HG03025 (cell line): ENCODE data around the gene CCDC80.
A peak's percentile ranks its signal among the peaks of the same experiment; 100 is the strongest.

Experiments
- ATAC-seq: cut with Tn5 transposase; IDR thresholded peaks from one replicate; pipeline ENCODE4 v1.9.1; 2021; ENCODE audit warnings: mild to moderate bottlenecking, moderate library complexity; ENCODE audit not compliant: unreplicated experiment, low FRiP score

CCDC80 gene

DNA sequence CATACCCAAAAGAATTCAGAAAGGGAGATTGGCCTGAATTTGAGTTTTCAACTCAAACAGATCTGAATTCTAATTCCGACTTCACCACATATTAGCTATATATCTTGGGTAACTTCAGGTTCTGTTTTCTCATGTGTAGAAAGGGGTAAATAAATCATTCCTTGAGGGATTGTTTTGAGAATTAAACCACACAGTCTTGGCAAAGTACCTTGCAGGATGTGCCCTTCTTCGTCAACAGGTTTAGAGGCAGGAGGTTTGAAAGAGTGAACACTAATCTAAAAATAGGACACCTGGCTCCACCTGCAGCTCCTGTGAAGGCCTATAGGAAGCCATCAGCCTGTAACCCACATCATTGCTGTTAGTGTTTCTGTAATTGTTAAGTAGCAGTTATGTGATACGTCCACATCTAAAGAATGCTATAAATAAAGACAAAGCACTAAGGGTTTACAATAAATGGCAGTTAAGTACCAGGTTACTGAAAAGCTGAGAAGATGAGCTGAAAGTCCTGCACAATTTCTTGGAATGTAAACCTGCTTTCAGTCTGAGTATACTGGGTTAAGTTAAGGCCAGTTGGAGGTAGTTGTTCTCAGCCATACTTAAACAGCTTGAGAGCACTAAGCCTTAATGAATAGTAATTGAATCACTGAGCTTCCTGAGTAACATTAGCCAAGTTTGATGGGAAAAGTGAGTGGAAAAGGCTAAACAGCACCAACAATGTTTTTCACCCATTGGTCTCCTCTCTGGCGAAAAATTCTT is 6.0 kb downstream of the CCDC80 start:
- ATAC-seq, result no peak

GRCh38 chr3:112633757-112634156 is 7.2 kb downstream of the CCDC80 start:
- no peak for ATAC-seq

DNA sequence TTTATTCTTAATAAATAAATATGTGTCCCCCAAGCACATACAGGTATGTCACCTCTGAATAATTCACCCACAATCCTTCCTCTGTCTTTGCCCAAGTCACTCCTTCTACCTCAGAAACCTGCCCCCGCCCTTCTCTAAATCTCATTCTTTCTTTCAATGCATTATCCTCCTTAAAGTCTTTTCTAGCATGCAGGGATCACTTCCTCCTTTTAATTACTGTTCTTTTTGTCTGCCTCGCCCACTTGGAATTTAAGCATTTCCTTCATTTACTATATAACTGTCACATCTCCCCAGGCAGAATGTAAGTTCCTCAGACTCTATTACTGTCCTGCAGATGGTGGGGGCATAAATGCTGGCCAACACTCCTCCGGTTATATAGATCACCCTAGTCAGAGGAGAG is 7.8 kb downstream of the CCDC80 start:
- no peak for ATAC-seq

DNA sequence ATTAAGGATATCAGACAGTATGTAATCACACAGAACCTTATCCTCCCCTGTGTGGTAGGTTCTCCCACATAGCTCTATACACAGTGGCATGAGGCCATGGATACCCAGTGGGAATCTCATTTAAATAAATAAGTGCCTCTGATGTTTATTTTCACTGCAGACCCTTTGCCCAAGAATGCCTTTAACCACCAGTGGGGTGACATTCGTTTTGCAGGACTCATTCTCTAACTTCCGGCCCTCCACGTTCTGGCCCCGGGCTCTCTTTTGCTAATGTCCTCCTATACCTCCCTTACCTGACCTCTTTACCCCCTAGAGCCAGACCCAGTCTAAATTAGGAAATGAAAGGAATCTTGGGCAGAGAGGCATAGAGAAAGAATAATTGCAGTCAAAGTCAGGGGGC is 8.3 kb downstream of the CCDC80 start:
- no peak for ATAC-seq

DNA sequence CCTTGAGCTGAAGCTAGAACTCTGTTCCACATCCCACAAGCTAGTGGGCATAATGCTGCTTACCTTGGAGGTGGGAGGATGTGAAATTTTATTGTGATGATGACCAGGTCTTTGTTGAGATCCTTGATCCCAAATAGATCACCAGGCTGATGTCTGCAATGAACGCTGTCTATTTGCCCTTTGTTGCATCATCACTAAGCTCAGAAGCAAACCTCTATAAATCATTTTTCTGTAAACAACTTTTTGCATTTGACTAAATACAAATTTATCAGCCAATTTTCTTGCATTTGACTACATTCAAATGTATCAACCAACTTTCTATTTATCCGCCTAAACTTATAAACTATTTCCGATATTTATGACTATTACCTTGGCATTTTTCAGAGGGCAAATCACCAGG is 9.7 kb downstream of the CCDC80 start:
- no peak for ATAC-seq

DNA sequence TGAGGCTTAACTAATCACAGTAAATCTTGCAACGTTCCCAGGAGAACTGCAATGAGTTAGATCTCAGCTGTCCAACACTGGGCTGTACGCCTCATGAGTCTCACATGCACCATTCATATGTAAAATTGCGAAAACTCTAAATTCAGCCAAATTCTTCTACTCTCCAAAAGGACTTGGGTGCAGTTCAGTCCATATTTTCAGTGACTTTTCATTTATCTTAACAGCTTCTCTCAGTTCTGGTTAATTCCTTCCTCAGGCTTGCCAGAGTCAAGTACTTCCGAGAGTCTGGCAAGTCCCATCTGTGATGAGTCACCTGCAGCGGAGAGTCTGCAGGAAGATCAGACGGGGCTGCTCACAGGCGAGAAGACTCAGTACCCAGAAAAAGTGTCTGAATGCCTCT is 11.5 kb downstream of the CCDC80 start:
- ATAC-seq, result no peak

DNA sequence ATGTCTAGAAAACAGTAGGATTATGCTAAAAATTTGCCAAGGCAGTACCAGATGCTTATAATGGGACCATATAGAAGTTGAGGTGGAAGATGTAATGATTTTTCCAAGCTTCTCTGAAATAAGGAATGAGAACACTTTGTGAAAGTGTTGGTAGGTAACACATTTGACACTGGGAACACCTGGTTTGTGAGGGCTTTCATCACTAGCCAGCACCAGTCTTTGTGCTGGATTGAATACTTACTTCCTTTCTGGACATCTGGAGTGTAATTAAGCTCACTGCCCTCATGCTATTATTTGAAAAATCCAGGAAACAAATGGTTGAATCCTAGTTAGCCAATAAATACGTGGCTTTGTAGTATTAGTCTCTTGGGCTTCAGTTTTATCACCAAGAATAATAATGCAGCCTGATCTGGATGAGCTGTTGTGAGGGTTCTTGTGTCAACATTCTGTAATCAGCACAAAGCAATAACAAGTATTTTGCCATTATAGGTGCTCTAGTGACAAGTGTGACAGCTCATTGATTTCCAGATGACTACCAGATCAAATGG is 12.9 kb downstream of the CCDC80 start:
- ATAC-seq, result no peak

DNA sequence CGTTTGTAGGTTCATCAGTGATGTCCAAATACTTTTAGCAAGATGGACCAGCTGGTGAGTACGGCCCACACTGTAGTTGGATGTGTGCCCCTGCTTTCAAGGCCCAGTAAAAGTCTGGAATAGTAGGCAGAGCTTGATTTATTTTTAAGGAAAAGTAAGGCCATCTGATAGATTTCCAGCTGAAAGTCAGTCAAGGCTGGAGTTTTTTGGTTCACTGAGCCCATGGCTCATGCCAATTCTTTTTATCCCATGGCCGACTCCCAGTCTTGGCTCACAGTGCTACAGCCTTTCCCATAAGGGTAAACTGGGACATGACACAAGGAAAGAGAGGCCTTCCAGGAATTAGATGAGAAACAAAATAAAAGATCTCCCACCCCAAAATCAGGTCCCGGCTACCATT is 13.5 kb downstream of the CCDC80 start:
- ATAC-seq, result no peak

- ATAC-seq, result no peak
Observed at GRCh38 chr3:112623717-112624116, 17.2 kb downstream of the CCDC80 start.

DNA sequence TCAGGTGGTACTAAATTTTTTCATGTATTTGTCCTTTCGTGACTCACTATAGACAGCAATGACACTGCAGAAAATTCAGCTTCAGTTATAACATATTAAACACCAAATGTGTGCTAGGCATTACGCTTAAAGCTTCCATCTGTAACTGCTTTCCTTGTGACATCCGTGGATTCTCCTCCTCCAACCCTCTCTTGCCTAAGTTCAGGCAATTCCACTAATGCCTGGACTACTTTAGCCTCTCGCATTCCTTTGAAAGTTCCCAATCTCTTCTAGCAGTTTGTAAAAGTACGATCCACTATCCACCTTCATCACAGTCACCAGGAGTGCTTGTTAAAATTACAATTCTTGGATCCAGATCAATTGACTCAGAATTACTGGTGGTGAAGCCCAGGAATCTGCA is 17.7 kb downstream of the CCDC80 start:
- no peak for ATAC-seq

DNA sequence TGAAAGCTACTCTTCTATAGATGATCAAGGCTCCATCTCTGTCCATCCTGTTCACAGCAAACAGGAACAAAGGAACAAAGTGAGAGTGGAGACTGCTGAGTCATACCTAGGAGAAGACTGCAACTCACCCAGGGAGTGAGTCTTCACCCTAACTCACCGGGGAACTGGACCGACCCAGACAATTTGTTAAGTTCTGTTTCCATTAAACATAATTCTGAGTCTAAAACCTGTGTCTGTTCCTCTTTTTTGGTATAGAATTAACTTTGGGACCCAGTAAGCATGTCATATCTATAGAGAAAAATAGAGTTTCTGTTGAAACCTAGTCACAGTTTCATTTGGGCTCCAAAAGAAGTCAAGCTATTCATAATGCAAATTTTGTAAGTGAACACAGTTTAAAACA is 21.6 kb downstream of the CCDC80 start:
- ATAC-seq, result peak; percentile 70

GRCh38 chr3:112617285-112617684 is 23.7 kb downstream of the CCDC80 start:
- no peak for ATAC-seq

DNA sequence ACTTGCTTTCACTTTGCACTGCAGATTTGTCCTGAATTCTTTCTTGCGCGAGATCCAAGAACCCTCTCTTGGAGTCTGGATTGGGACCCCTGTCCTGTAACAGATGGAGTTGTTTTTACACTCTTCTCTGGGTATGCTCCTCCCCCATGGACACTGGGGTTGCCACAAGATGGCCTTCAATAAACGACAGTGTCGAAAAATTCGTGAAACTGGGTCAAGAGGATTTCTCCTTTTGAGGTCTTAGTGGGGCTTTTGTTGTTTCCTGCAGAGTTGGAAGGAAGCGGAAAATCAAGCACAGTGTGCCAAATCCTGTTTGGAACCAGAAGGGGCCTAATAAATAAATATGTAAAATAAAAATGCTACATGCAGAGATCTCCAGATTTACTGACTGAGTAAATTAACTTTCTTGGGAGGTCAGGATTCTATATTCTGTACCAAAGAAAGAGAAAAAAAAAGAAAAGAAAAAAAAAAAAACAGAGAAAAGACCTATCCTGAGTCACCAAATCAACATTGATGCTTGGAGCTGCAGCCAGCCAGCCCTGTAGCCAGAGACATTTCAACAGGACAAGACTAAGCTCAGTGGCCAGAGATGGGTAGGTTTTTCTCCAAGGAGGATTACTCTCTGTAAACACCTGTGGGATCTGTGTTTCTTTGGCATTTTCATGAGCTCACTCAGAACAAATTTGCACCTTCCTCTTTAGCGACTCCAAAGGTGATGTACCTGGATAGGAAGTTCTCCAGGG is 24.8 kb downstream of the CCDC80 start:
- no peak for ATAC-seq

DNA sequence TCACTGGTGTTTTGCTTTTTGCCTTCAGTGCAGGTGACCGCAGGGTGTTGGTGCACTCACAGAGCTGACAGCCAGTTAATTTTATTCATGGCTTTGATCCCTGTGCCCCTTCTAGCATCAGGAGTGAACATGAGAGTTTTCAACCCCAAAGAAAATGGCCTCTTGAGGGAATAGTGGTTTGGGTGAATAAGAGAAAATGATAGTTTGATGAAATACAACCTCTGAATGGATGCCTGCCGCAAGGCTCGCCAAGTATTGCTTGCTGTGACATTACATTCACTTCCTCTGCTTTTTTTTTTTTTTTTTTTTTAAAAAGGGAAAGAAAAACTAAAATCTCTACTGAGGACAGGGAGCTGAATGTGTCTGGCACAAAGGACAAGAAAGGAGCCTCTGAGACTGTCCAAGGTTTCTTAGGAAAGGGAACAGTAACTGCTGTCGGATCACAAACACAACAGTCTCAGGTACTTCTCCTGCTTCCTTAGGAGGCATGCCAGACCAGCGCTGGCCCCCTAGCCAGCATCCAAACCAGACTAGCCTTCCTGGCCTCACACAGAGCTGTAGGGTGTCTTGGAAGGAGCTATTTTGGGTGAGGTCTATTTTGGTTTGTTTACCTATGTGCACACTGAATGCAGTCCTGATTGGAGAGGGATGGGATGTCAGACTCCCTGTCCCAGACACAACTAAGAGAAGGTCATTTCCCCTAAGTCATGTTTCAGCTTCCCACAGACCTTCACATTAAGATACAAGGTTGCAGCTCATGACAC is 29.0 kb downstream of the CCDC80 start:
- no peak for ATAC-seq

GRCh38 chr3:112610121-112610520 is 30.8 kb downstream of the CCDC80 start:
- no peak for ATAC-seq

GRCh38 chr3:112607863-112608262 is 33.1 kb downstream of the CCDC80 start:
- no peak for ATAC-seq

DNA sequence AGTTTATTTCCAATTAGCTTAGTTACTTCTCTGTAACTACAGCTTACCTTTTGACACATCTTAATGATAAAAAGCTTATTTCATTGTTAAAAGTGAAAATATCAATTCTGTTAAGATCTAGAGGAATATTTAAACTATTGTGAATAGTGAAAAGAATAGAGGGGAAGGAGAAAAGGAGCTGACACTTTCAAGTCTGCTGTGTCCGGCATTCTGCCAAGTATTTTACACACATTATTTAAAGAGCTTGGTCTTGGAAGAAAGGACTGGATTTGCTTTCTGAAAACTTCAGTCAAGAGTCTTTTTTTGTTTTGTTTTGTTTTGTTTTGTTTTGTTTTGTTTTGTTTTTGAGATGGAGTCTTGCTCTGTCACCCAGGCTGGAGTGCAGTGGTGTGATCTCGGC is 34.8 kb downstream of the CCDC80 start:
- ATAC-seq, result no peak

- no peak for ATAC-seq
Observed at GRCh38 chr3:112605285-112605684, 35.7 kb downstream of the CCDC80 start.

DNA sequence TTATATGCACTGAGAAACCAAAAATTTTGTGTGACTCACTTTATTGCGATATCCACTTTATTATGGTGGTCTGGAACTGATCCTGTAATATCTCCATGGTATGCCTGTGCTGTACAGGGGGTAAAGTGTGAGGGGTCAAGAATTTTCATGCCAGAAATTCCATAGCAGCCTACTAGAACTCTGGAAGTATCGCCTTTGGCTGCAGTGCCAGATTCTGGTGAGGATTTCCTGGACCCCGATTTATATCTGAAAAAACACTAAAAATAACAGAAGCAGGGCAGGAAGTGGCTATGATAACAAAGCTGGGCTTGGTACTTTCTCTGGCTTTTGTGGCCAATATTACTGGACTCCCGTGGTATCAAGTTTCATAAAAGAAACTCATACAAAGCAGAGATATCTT is 36.4 kb downstream of the CCDC80 start:
- no peak for ATAC-seq

GRCh38 chr3:112602217-112602838 is 38.6 kb downstream of the CCDC80 start:
- ATAC-seq, result peak; percentile 53

DNA sequence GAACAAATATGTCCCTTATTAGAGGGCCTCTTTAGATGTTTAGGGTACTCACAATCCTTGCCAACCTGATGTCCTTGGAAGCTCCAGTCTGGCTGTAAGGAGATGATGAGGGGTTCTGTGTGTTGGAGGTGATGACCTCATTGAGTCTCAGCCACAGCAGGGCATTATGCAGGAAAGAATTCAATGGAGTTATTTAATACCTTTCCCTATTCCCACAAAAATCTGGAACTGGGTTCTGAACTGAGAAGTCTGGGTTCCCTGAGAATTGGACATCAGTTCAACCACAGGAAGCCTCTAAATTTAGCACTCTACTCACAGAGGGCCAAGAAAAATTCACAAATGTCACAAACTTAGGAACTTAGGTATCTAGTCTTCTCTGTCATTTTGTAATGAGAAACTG is 42.2 kb downstream of the CCDC80 start:
- ATAC-seq, result no peak
